HG02610 (cell line): ENCODE results near the gene DMPK.
A peak's percentile ranks its signal among the peaks of the same experiment; 100 is the strongest.
"Not testable (repeated sequence)": the region's sequence is repeated elsewhere in the genome, so short reads cannot be mapped to it uniquely, and the experiment has no call there.

ENCODE experiments used
- ATAC-seq: cut with Tn5 transposase; IDR thresholded peaks from one replicate; pipeline ENCODE4 v1.9.1; 2021; ENCODE audit warnings: mild to moderate bottlenecking, moderate library complexity; ENCODE audit not compliant: unreplicated experiment

The DMPK gene

DNA sequence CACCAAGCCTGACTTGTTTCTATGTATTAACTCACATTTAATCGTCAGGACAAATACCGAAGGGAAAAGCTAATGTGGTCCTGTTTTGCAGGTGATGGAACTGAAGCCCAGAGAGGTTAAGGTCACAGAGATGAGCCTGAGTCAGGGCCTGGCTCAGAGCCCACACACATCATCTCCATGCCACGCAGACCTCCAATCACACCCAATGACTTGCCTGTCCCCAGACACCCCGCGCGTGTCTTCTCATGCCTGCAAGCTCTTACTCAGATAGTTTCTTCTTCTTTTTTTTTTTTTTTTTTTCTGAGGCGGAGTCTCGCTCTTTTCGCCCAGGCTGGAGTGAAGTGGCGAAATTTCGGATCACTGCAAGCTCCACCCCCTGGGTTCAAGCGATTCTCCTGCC is 29.7 kb downstream of the DMPK start:
- no peak for ATAC-seq

GRCh38 chr19:45751483-45751882 is 30.8 kb downstream of the DMPK start:
- not testable (repeated sequence) for ATAC-seq

DNA sequence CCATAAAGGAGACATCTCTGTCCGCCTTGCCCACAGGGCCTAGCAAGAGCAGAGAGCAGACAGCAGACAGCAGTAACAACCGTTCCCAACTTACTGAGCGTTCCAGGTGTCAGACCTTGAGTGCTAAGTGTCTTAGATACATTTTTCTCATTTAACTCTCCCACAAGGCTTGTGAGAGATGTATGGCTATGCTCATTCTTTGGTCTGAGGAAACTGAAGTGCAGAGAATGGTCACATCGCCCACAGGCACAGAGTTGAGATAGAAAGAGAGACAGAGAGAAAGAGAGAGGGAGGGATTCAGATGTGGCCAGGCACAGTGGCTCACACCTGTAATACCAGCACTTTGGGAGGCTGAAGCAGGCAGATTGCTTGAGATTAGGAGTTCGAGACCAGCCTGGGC is 34.8 kb downstream of the DMPK start:
- ATAC-seq, result no peak

DNA sequence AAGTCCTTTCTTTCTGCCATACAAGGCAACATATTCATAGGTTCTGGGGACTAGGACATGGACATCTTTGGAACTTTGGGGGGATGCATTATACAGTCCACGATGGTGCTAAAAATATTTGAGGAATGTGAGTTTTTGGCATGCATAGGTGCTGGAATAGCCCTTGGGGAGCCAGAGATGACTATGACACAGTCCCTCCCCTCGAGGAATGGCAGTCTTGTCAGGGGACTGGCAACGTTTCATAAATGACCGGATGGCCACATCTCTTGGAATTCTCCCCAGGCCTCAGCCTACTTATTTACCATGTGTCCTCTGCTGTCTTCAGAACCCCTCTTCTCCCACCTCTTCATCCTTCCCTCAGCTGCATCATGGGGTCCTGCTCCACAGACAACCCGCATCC is 35.4 kb downstream of the DMPK start:
- no peak for ATAC-seq

GRCh38 chr19:45745606-45746005 is 36.7 kb downstream of the DMPK start:
- ATAC-seq, result no peak

DNA sequence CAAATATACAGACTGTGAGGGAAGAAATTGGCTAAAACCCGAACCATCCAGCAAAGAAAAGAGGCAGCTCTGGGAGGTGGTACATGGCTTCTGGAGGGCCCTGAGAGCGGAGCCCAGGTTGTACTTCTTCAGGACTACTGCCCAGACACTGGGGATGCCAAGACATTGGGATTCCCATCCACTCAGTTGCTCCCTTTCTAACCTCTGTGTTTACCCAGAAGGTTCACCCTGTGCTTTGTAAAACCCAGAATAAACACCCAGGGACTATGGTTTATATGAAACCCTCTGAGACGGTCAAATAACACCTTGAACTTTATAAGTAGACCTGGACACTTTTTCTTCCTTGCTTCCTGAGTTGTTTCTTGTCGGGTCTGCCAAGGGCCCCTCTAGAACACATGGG is 39.3 kb downstream of the DMPK start:
- no peak for ATAC-seq

GRCh38 chr19:45739498-45740439 is 42.5 kb downstream of the DMPK start:
- ATAC-seq, result no peak

GRCh38 chr19:45733160-45733810 is 49.0 kb downstream of the DMPK start, which contains the start of gene MEIOSIN:
MEIOSIN (plus strand) TSS chr19:45733439; CDS start chr19:45735377, 1,938 bp downstream.
- no peak for ATAC-seq

- ATAC-seq, result peak; percentile 92
These were observed 51.7 kb downstream of the DMPK start, which contains the start of gene FBXO46 for GRCh38 chr19:45730368-45731288. FBXO46 (minus strand) TSS chr19:45730896; CDS start chr19:45713495, 17,401 bp downstream.

- no peak for ATAC-seq
These were observed 52.4 kb downstream of the DMPK start for GRCh38 chr19:45729800-45730290.

- ATAC-seq, result not testable (repeated sequence)
These were observed 53.6 kb downstream of the DMPK start for GRCh38 chr19:45728683-45729082.

DNA sequence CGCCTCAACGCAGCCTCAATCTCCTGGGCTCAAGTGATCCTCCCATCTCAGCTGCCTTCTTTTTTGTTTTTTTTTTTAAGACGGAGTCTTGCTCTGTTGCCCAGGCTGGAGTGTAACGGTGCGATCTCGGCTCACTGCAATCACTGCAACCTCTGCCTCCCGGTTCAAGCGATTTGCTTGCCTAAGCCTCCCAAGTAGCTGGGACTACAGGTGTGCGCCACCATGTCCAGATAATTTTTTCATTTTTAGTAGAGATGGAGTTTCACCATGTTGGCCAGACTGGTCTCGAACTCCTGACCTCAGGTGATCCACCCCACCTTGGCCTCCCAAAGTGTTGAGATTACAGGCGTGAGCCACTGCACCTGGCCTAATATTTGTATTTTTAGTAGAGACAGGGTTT is 62.2 kb downstream of the DMPK start:
- not testable (repeated sequence) for ATAC-seq
